ENCODE measurements around the gene A3GALT2. TPM values are rescaled to one million over a fixed set of nuclear protein-coding genes. Genes with fewer than 3 reads are reported as not detected.

The A3GALT2 gene
- total RNA-seq, 1 donor from 2014 or later = not detected

GRCh38 chr1:33342041-33342723 lies 21.3 kb upstream of the A3GALT2 start:
- H3F3A ChIP-seq (ENCODE audit: low read depth) = peaks cover 86% of the 10 kb centered on the region
- H4K20me1 ChIP-seq (ENCODE audit: low read depth) = peaks cover 92% of the 10 kb centered on the region
- peaks cover 91% of the 10 kb centered on the region for H3K4me1 ChIP-seq
- H3K27ac ChIP-seq = peak overlapping the region; percentile 80
- H3K9me3 ChIP-seq (ENCODE audit: low read depth) = no peaks in the 10 kb centered on the region
- peak overlapping the region; percentile 2 for H3K4me3 ChIP-seq
- peaks cover 4% of the 10 kb centered on the region for H3K27me3 Mint-ChIP-seq (ENCODE audit: insufficient read depth, low read depth)
- H3K9ac ChIP-seq = no peak overlapping the region
- no peak overlapping the region for H2AFZ ChIP-seq (replicated peaks)
- H3K9me3 Mint-ChIP-seq = no peaks in the 10 kb centered on the region
- H3K4me1 Mint-ChIP-seq = peaks cover 96% of the 10 kb centered on the region
- peak overlapping the region; percentile 90 for H3K27ac Mint-ChIP-seq
- peak overlapping the region; percentile 66 for H3K4me2 ChIP-seq
- peak; percentile 90 for DNase-seq (ENCODE audit: low spot score)
- peak overlapping the region; percentile 71 for H3K4me3 Mint-ChIP-seq
- H3K36me3 ChIP-seq = no peaks in the 10 kb centered on the region
- H3K79me2 ChIP-seq (ENCODE audit: low read depth) = peaks cover 88% of the 10 kb centered on the region
- no peaks in the 10 kb centered on the region for H3K27me3 ChIP-seq
- TF ChIP-seq EZH2phosphoT487 (IDR thresholded peaks at IDR 0.05) (no peak), CTCF (IDR thresholded peaks at IDR 0.05) (peak; percentile 4), EZH2 (IDR thresholded peaks at IDR 0.05) (no peak)
- peaks cover 32% of the 10 kb centered on the region for H3K36me3 Mint-ChIP-seq

- no peak overlapping the region for H2AFZ ChIP-seq (replicated peaks)
- H3K4me3 Mint-ChIP-seq = peak overlapping the region; percentile 76
- no peaks in the 10 kb centered on the region for H3K27me3 ChIP-seq
- no peak for DNase-seq (ENCODE audit: low spot score)
- peaks cover 82% of the 10 kb centered on the region for H3F3A ChIP-seq (ENCODE audit: low read depth)
- no peaks in the 10 kb centered on the region for H3K9me3 Mint-ChIP-seq
- peaks cover 88% of the 10 kb centered on the region for H3K79me2 ChIP-seq (ENCODE audit: low read depth)
- peaks cover 92% of the 10 kb centered on the region for H4K20me1 ChIP-seq (ENCODE audit: low read depth)
- H3K36me3 Mint-ChIP-seq = peaks cover 23% of the 10 kb centered on the region
- TF ChIP-seq EZH2 (IDR thresholded peaks at IDR 0.05) = no peak
- no peak for TF ChIP-seq EZH2phosphoT487 (IDR thresholded peaks at IDR 0.05)
- no peak for TF ChIP-seq CTCF (IDR thresholded peaks at IDR 0.05)
- peak overlapping the region; percentile 73 for H3K27ac Mint-ChIP-seq
- peaks cover 96% of the 10 kb centered on the region for H3K4me1 Mint-ChIP-seq
- no peak overlapping the region for H3K27ac ChIP-seq
- H3K9ac ChIP-seq = no peak overlapping the region
- peaks cover 91% of the 10 kb centered on the region for H3K4me1 ChIP-seq
- no peak overlapping the region for H3K4me3 ChIP-seq
- H3K27me3 Mint-ChIP-seq (ENCODE audit: insufficient read depth, low read depth) = peaks cover 2% of the 10 kb centered on the region
- peak overlapping the region; percentile 66 for H3K4me2 ChIP-seq
- no peaks in the 10 kb centered on the region for H3K36me3 ChIP-seq
- no peaks in the 10 kb centered on the region for H3K9me3 ChIP-seq (ENCODE audit: low read depth)
Measured at GRCh38 chr1:33341190-33341589, 20.3 kb upstream of the A3GALT2 start.

- H4K20me1 ChIP-seq (ENCODE audit: low read depth) = peaks cover 92% of the 10 kb centered on the region
- peaks cover 92% of the 10 kb centered on the region for H3K4me1 Mint-ChIP-seq
- no peaks in the 10 kb centered on the region for H3K36me3 ChIP-seq
- peaks cover 2% of the 10 kb centered on the region for H3K27me3 Mint-ChIP-seq (ENCODE audit: insufficient read depth, low read depth)
- peak overlapping the region; percentile 98 for H3K27ac Mint-ChIP-seq
- H3K36me3 Mint-ChIP-seq = peaks cover 25% of the 10 kb centered on the region
- H3K27me3 ChIP-seq = no peaks in the 10 kb centered on the region
- H3K4me3 Mint-ChIP-seq = peak overlapping the region; percentile 65
- H3K9ac ChIP-seq = no peak overlapping the region
- peak overlapping the region; percentile 99 for H3K27ac ChIP-seq
- H2AFZ ChIP-seq (replicated peaks) = no peak overlapping the region
- peak overlapping the region; percentile 66 for H3K4me2 ChIP-seq
- DNase-seq (ENCODE audit: low spot score) = peak; percentile 59
- peaks cover 85% of the 10 kb centered on the region for H3K4me1 ChIP-seq
- peak overlapping the region; percentile 33 for H3K4me3 ChIP-seq
- peaks cover 88% of the 10 kb centered on the region for H3K79me2 ChIP-seq (ENCODE audit: low read depth)
- no peaks in the 10 kb centered on the region for H3K9me3 ChIP-seq (ENCODE audit: low read depth)
- peak; percentile 40 for TF ChIP-seq CTCF (IDR thresholded peaks at IDR 0.05)
- TF ChIP-seq EZH2phosphoT487 (IDR thresholded peaks at IDR 0.05) = no peak
- H3F3A ChIP-seq (ENCODE audit: low read depth) = peaks cover 80% of the 10 kb centered on the region
- no peaks in the 10 kb centered on the region for H3K9me3 Mint-ChIP-seq
Measured at GRCh38 chr1:33339413-33339812, 18.5 kb upstream of the A3GALT2 start.
